H1 (cell line): ENCODE data around the gene TMEM260. TPM values are rescaled to one million over a fixed set of nuclear protein-coding genes. Genes with fewer than 3 reads are reported as not detected.

Source experiments
- CTCF ChIA-PET: fragments of 300-600 bp; sonication (Branson Sonifier 250); formaldehyde crosslinking; loops from one replicate; lab custom pipeline; 2021; ENCODE audit not compliant: partially characterized antibody; lab: Charles Lee
- POLR2A ChIA-PET: fragments of 300-600 bp; sonication (Branson Sonifier 250); formaldehyde crosslinking; loops from one replicate; lab custom pipeline; 2021; ENCODE audit warnings: inconsistent platforms; ENCODE audit not compliant: partially characterized antibody; lab: Charles Lee
- DNase-seq, 2 experiments: peaks; one replicate each; pipeline versions ENCODE4 v3.0.0 to v3.0.0-alpha.2; 2010 to 2022; ENCODE audit warnings: low spot score in 2 of 2, low read depth in 1 of 2, mixed read lengths in 1 of 2
- FAIRE-seq: peaks from 2 replicates; lab custom pipeline; 2011; peaks lifted over from hg19 to GRCh38; lab: Jason Lieb, UNC
- H2AFZ ChIP-seq: 2 replicates; pipeline ENCODE4 v1.8.1; 2012; ENCODE audit warnings: low read length, inconsistent platforms
- H2AK5ac ChIP-seq: 2 replicates; pipeline ENCODE4 v1.6.1; 2013; ENCODE audit warnings: low read depth, low read length
- H2BK120ac ChIP-seq: replicated peaks from 2 replicates; pipeline ENCODE3; 2013; ENCODE audit warnings: low read depth, low read length, inconsistent platforms
- H2BK12ac ChIP-seq: 2 replicates; pipeline ENCODE4 v1.6.1; 2013; ENCODE audit warnings: low read depth, low read length
- H2BK15ac ChIP-seq: 2 replicates; pipeline ENCODE4 v1.6.1; 2013; ENCODE audit warnings: low read length
- H2BK20ac ChIP-seq: 2 replicates; pipeline ENCODE4 v1.6.1; 2013; ENCODE audit warnings: low read length
- H2BK5ac ChIP-seq: 2 replicates; pipeline ENCODE4 v1.6.1; 2013; ENCODE audit warnings: low read depth, low read length
- H3K14ac ChIP-seq: 2 replicates; pipeline ENCODE4 v1.6.1; 2013; ENCODE audit warnings: inconsistent platforms; ENCODE audit not compliant: insufficient read length
- H3K18ac ChIP-seq: 2 replicates; pipeline ENCODE4 v1.6.1; 2013; ENCODE audit warnings: low read length; ENCODE audit errors: extremely low read depth
- H3K23ac ChIP-seq: 2 replicates; pipeline ENCODE4 v1.6.1; 2013; ENCODE audit warnings: inconsistent platforms; ENCODE audit not compliant: insufficient read length
- H3K23me2 ChIP-seq: 2 replicates; pipeline ENCODE4 v1.6.1; 2013; ENCODE audit warnings: low read depth, low read length
- H3K27ac ChIP-seq: 2 replicates; pipeline ENCODE4 v1.6.1; 2011; ENCODE audit warnings: low read depth, low read length, inconsistent platforms
- H3K27me3 ChIP-seq, 4 experiments: replicated peaks in 1 of 4; 1 replicate in 1 of 4; 2 replicates in 3 of 4; pipeline versions ENCODE4 v1.6.1 to v1.8.1; 2011 to 2013; ENCODE audit warnings: low read length in 3 of 4, mild to moderate bottlenecking in 3 of 4, inconsistent platforms in 2 of 4, mixed read lengths in 2 of 4, moderate library complexity in 1 of 4; ENCODE audit not compliant: control insufficient read depth in 3 of 4, insufficient read depth in 3 of 4; ENCODE audit errors: extremely low read depth in 1 of 4
- H3K36me3 ChIP-seq, 4 experiments: 2 replicates each; pipeline versions ENCODE4 v1.6.1 to v1.8.1; 2011 to 2013; ENCODE audit warnings: mild to moderate bottlenecking in 4 of 4, low read length in 3 of 4, moderate library complexity in 2 of 4, control low read depth in 1 of 4, inconsistent platforms in 1 of 4; ENCODE audit not compliant: insufficient read depth in 4 of 4, control insufficient read depth in 2 of 4
- H3K4ac ChIP-seq: replicated peaks from 2 replicates; pipeline ENCODE3; 2013; ENCODE audit warnings: low read length, low read depth, mixed read lengths, inconsistent platforms; ENCODE audit not compliant: insufficient read length
- H3K4me1 ChIP-seq, 4 experiments: replicated peaks in 1 of 4; 1 replicate in 1 of 4; 2 replicates in 3 of 4; pipeline versions ENCODE4 v1.6.1 to v1.8.1; 2011 to 2013; ENCODE audit warnings: low read length in 3 of 4, inconsistent platforms in 2 of 4, mixed read lengths in 1 of 4; ENCODE audit not compliant: insufficient read depth in 4 of 4, control insufficient read depth in 3 of 4
- H3K4me2 ChIP-seq, 2 experiments: 2 replicates each; pipeline versions ENCODE4 v1.6.1 to v1.8.1; 2011 to 2013; ENCODE audit warnings: low read depth in 2 of 2, low read length in 2 of 2, control low read depth in 1 of 2, inconsistent platforms in 1 of 2, mild to moderate bottlenecking in 1 of 2; ENCODE audit not compliant: insufficient read depth in 1 of 2
- H3K4me3 ChIP-seq, 4 experiments: fragments of 200-600, 300-600 bp in 1 of 4; sonication (generic), shearing (Covaris generic), sonication (Bioruptor Twin) in 1 of 4; 2 replicates each; pipeline versions ENCODE4 v1.5.1 to v1.8.1; 2011 to 2016; ENCODE audit warnings: low read length in 4 of 4, low read depth in 3 of 4, control low read depth in 2 of 4, inconsistent platforms in 2 of 4, mild to moderate bottlenecking in 2 of 4, mixed read lengths in 1 of 4, moderate library complexity in 1 of 4; ENCODE audit not compliant: insufficient read depth in 2 of 4; ENCODE audit errors: extremely low read depth in 1 of 4
- H3K56ac ChIP-seq: replicated peaks from 2 replicates; pipeline ENCODE3; 2013; ENCODE audit warnings: low read depth, mild to moderate bottlenecking, mixed read lengths, low read length, inconsistent platforms; ENCODE audit not compliant: insufficient read length
- H3K79me1 ChIP-seq: 2 replicates; pipeline ENCODE4 v1.6.1; 2013; ENCODE audit warnings: low read depth, low read length, control low read depth
- H3K79me2 ChIP-seq, 2 experiments: 2 replicates each; pipeline versions ENCODE4 v1.6.1 to v1.8.1; 2012 to 2013; ENCODE audit warnings: low read length in 2 of 2, mild to moderate bottlenecking in 2 of 2, inconsistent platforms in 1 of 2; ENCODE audit not compliant: insufficient read depth in 2 of 2, control insufficient read depth in 1 of 2
- H3K9ac ChIP-seq, 4 experiments: replicated peaks in 1 of 4; 1 replicate in 1 of 4; 2 replicates in 3 of 4; pipeline versions ENCODE4 v1.6.1 to v1.8.1; 2011 to 2013; ENCODE audit warnings: low read depth in 3 of 4, low read length in 3 of 4, control low read depth in 2 of 4, mild to moderate bottlenecking in 2 of 4, moderate library complexity in 2 of 4, inconsistent platforms in 1 of 4; ENCODE audit errors: extremely low read depth in 1 of 4
- H3K9me3 ChIP-seq, 2 experiments: 2 replicates each; pipeline versions ENCODE4 v1.6.1 to v1.8.1; 2012 to 2013; ENCODE audit warnings: mild to moderate bottlenecking in 2 of 2, moderate library complexity in 2 of 2, control low read depth in 1 of 2, inconsistent platforms in 1 of 2, low read depth in 1 of 2, low read length in 1 of 2, mixed read lengths in 1 of 2; ENCODE audit not compliant: insufficient read depth in 2 of 2
- H4K20me1 ChIP-seq, 2 experiments: replicated peaks in 1 of 2; 2 replicates each; pipeline versions ENCODE3 to v1.8.1; 2011 to 2013; ENCODE audit warnings: inconsistent platforms in 2 of 2, low read length in 2 of 2, mild to moderate bottlenecking in 1 of 2; ENCODE audit not compliant: insufficient read depth in 2 of 2, control insufficient read depth in 1 of 2
- H4K5ac ChIP-seq: 2 replicates; pipeline ENCODE4 v1.6.1; 2013; ENCODE audit warnings: low read length, low read depth, mixed read lengths, inconsistent platforms; ENCODE audit not compliant: insufficient read length
- H4K8ac ChIP-seq: 2 replicates; pipeline ENCODE4 v1.8.0; 2013; ENCODE audit warnings: mild to moderate bottlenecking, moderate library complexity, low read length, inconsistent platforms; ENCODE audit not compliant: insufficient read depth; ENCODE audit errors: extremely low read depth
- H4K91ac ChIP-seq: replicated peaks from 2 replicates; pipeline ENCODE3; 2013; ENCODE audit warnings: low read length, mixed read lengths, inconsistent platforms; ENCODE audit not compliant: insufficient read length
- CBX5 ChIP-seq: fragments of 300-800, 300-1000 bp; sonication (generic); IDR thresholded peaks from 2 replicates; pipeline ENCODE4 v1.7.1; 2016; ENCODE audit warnings: antibody characterized with exemption, low read length, low read depth
- NANOG ChIP-seq: IDR thresholded peaks from 2 replicates; pipeline ENCODE4 v1.6.1; 2011; ENCODE audit warnings: low read length, low read depth, mild to moderate bottlenecking, inconsistent platforms; ENCODE audit not compliant: insufficient read depth, poor library complexity, severe bottlenecking
- TBP ChIP-seq: IDR thresholded peaks from 2 replicates; pipeline ENCODE4 v1.6.1; 2011; ENCODE audit warnings: low read depth, low read length, improper control_type of control experiment
- TEAD4 ChIP-seq: IDR thresholded peaks from 2 replicates; pipeline ENCODE4 v1.6.1; 2012; ENCODE audit warnings: low read depth, low read length, inconsistent platforms, mixed read lengths
- whole genome bisulfite sequencing, 2 experiments: shearing (Covaris generic) in 1 of 2; methylation state at CpG; one replicate each; pipeline versions ENCODE4 v1.1.6 to v1.1.7; 2013 to 2015; ENCODE audit warnings: low lambda C conversion rate in 2 of 2, mixed read lengths in 2 of 2, inconsistent platforms in 1 of 2, low coverage in 1 of 2, missing lambda C conversion rate in 1 of 2; ENCODE audit not compliant: insufficient replicate concordance in 2 of 2, insufficient coverage in 1 of 2, insufficient read length in 1 of 2; ENCODE audit errors: extremely low coverage in 1 of 2, missing lambda C conversion rate in 1 of 2; 5-methylcytosine and 5-hydroxymethylcytosine counted together
- polyA plus RNA-seq, 7 experiments: library from polyadenylated mRNA; depleted of rRNA in 3 of 7; stranded (reverse) in 5 of 7; unstranded in 2 of 7; fragments of >200 nt in 5 of 7; fragments of 200-250 nt in 2 of 7; gene quantifications; 1 replicate in 5 of 7; 2 replicates in 1 of 7; 4 replicates in 1 of 7; pipeline versions ENCODE4 v1.2.1 to v1.2.3, GENCODE V29; 2011 to 2013; ENCODE audit warnings: missing spikeins in 2 of 7, mixed read lengths in 2 of 7
- total RNA-seq: library from RNA; stranded (reverse); fragmentation: NEBNext Ultra II Directional; extraction: Animal tissue kit (Norgen Biotek cat#: 25700); gene quantifications from 2 replicates; pipeline ENCODE4 v1.2.1, GENCODE V29; 2021

The TMEM260 gene
- total and polyA plus RNA-seq, 2 of the 8 experiments (the other 6 are each of a cell fraction or from before 2014, with no cell fraction given), result 14.4 to 15.2 TPM

- Histone ChIP-seq H3K4me2 (no peak overlapping the region), H3K9ac (no peak overlapping the region), H3K18ac (no peak overlapping the region), H2AK5ac (no peak overlapping the region), H3K79me2 (no peaks in the 10 kb centered on the region), H3K27ac (no peak overlapping the region), H3K56ac (no peak overlapping the region), H2BK120ac (no peak overlapping the region), H3K27me3 (no peaks in the 10 kb centered on the region), H3K9me3 (no peaks in the 10 kb centered on the region), H3K36me3 (peaks cover 0 to 7% (median 0%) of the 10 kb centered on the region in 4 experiments; a peak in 2 of 8 replicates), H3K4ac (no peak overlapping the region), H2AFZ (no peak overlapping the region), H2BK12ac (no peak overlapping the region), H4K20me1 (no peaks in the 10 kb centered on the region), H3K4me1 (peaks cover 0 to 6% (median 0%) of the 10 kb centered on the region in 4 experiments; a peak in 1 of 7 replicates), H3K23ac (no peak overlapping the region), H2BK5ac (no peak overlapping the region), H3K14ac (no peak overlapping the region)
- ChIA-PET POLR2A (no interaction called here), CTCF (interaction anchor here (0.6 to 2.2 kb wide), 4 partner anchors 60 to 666 kb away, joined by 3 to 6 read pairs (median 4); no protein-coding TSS in a partner anchor)
- no peak for FAIRE-seq
- WGBS, 2 experiments, result 93% methylated on average over 3 of the region's 3 CpGs; no CpG with 5 or more reads in 1 of the 2 experiments
- no peak for DNase-seq
- no peak for TF ChIP-seq CBX5
- TF ChIP-seq TEAD4, result no peak
- no peak for TF ChIP-seq NANOG
- TF ChIP-seq TBP, result no peak
- TF ChIP-seq, all 59 proteins: peak for 0
- Histone ChIP-seq H3K23me2 (no peaks in the 10 kb centered on the region), H4K8ac (no peak overlapping the region), H2BK15ac (no peak overlapping the region), H3K4me3 (no peak overlapping the region), H4K5ac (no peak overlapping the region), H4K91ac (no peak overlapping the region), H2BK20ac (no peak overlapping the region), H3K79me1 (no peaks in the 10 kb centered on the region)
Observed at GRCh38 chr14:56649382-56649781, 69.8 kb downstream of the TMEM260 start.
